Tibial nerve (tissue), 3 donors: ENCODE measurements around the gene FGD6.

Source experiments
- POLR2A ChIP-seq, 2 donors: fragments of 450-650 bp; IDR thresholded peaks; one replicate each; pipeline ENCODE4 v1.6.1; 2017; ENCODE audit warnings: antibody characterized with exemption in 2 of 2, mild to moderate bottlenecking in 2 of 2, moderate library complexity in 2 of 2
- TF ChIP-seq, protein P1 (sequence below), 5 experiments: fragments of 200-600 bp in 3 of 5; fragments of 450-650 bp in 2 of 5; sonication (generic) in 3 of 5; IDR thresholded peaks; one replicate each; pipeline ENCODE4 v1.5.1; 2016 to 2019; ENCODE audit warnings: antibody characterized with exemption in 5 of 5, mild to moderate bottlenecking in 3 of 5, moderate library complexity in 2 of 5

DNA sequence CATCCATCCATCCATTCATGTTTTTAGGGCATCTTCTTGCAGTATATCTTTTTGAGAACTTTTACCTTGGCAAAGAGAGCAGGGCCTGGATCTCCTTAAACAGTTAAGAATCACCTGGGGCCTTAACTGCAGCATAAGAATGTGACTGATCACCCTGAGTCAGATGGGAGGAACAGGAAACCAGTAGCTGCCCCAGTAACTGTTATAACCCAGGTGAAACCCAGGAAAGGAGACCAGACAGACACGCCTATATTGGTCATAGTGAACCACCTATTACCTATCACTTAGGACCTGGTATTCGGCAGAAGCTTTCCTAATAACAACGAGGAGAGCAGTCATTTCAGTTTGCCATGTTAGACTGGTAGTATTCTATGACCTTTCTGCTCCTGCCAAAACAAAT lies 100.5 kb downstream of the FGD6 start:
- TF ChIP-seq, protein P1, sequence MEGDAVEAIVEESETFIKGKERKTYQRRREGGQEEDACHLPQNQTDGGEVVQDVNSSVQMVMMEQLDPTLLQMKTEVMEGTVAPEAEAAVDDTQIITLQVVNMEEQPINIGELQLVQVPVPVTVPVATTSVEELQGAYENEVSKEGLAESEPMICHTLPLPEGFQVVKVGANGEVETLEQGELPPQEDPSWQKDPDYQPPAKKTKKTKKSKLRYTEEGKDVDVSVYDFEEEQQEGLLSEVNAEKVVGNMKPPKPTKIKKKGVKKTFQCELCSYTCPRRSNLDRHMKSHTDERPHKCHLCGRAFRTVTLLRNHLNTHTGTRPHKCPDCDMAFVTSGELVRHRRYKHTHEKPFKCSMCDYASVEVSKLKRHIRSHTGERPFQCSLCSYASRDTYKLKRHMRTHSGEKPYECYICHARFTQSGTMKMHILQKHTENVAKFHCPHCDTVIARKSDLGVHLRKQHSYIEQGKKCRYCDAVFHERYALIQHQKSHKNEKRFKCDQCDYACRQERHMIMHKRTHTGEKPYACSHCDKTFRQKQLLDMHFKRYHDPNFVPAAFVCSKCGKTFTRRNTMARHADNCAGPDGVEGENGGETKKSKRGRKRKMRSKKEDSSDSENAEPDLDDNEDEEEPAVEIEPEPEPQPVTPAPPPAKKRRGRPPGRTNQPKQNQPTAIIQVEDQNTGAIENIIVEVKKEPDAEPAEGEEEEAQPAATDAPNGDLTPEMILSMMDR (IDR thresholded peaks at IDR 0.05): no peak
- TF ChIP-seq POLR2A (IDR thresholded peaks at IDR 0.05): no peak
